HepG2 (cell line): ENCODE data around the gene DUS3L. TPM values are rescaled to one million over a fixed set of nuclear protein-coding genes. Genes with fewer than 3 reads are reported as not detected.

Experiments used
- DZIP1 ChIP-seq: sonication (generic); formaldehyde crosslinking; IDR thresholded peaks from 2 replicates; pipeline ENCODE4 v1.5.0; 2020; ENCODE audit warnings: mild to moderate bottlenecking, missing genetic modification reagents
- HNF4G ChIP-seq, 2 experiments: sonication (generic) in 1 of 2; formaldehyde crosslinking in 1 of 2; IDR thresholded peaks; 2 replicates each; pipeline versions ENCODE4 v1.4.0 to v1.6.1; 2011 to 2020; ENCODE audit warnings: borderline replicate concordance in 2 of 2, low read depth in 2 of 2, mild to moderate bottlenecking in 2 of 2, low read length in 1 of 2, missing genetic modification reagents in 1 of 2, moderate library complexity in 1 of 2
- MAF1 ChIP-seq: sonication (generic); formaldehyde crosslinking; IDR thresholded peaks from 2 replicates; pipeline ENCODE4 v1.5.0; 2020; ENCODE audit warnings: missing genetic modification reagents, borderline replicate concordance
- NFYC ChIP-seq: IDR thresholded peaks from 2 replicates; pipeline ENCODE4 v1.6.1; 2016; ENCODE audit warnings: missing genetic modification reagents, missing compliant biosample characterization
- NR0B2 ChIP-seq: sonication (generic); formaldehyde crosslinking; IDR thresholded peaks from 2 replicates; pipeline ENCODE4 v1.4.0; 2020; ENCODE audit warnings: mild to moderate bottlenecking, missing genetic modification reagents
- PHF20 ChIP-seq: sonication (generic); formaldehyde crosslinking; IDR thresholded peaks from 2 replicates; pipeline ENCODE4 v1.5.0; 2020; ENCODE audit warnings: mild to moderate bottlenecking, missing genetic modification reagents
- PRMT3 ChIP-seq: sonication (generic); formaldehyde crosslinking; IDR thresholded peaks from 2 replicates; pipeline ENCODE4 v1.8.1; 2022; ENCODE audit warnings: low read depth, mild to moderate bottlenecking, moderate library complexity, missing genetic modification reagents, borderline replicate concordance
- RBM22 ChIP-seq: fragments of 200-400 bp; formaldehyde crosslinking; optimal IDR thresholded peaks from 2 replicates; pipeline ENCODE3; 2017; ENCODE audit warnings: mild to moderate bottlenecking, low read length, moderate library complexity
- RERE ChIP-seq: IDR thresholded peaks from 2 replicates; pipeline ENCODE4 v1.6.1; 2016; ENCODE audit warnings: low read depth, missing genetic modification reagents, missing compliant biosample characterization
- RNF2 ChIP-seq: fragments of 450-650 bp; conservative IDR thresholded peaks from 2 replicates; pipeline ENCODE4 v1.6.1; 2016; ENCODE audit warnings: low read depth
- RXRA ChIP-seq: sonication (generic); formaldehyde crosslinking; IDR thresholded peaks from 2 replicates; pipeline ENCODE4 v1.5.1; 2020; ENCODE audit warnings: missing genetic modification reagents
- SMARCE1 ChIP-seq: fragments of 450-650 bp; IDR thresholded peaks from 2 replicates; pipeline ENCODE4 v1.6.1; 2017; ENCODE audit warnings: borderline replicate concordance
- ZC3H13 ChIP-seq: sonication (generic); formaldehyde crosslinking; IDR thresholded peaks from 2 replicates; pipeline ENCODE4 v1.8.1; 2023; ENCODE audit warnings: mild to moderate bottlenecking, missing genetic modification reagents, moderate library complexity
- ZFP41 ChIP-seq: sonication (generic); formaldehyde crosslinking; IDR thresholded peaks from 2 replicates; pipeline ENCODE4 v1.4.0; 2020; ENCODE audit warnings: mild to moderate bottlenecking, missing genetic modification reagents, borderline replicate concordance
- ZKSCAN1 ChIP-seq: fragments of 150-350 bp; IDR thresholded peaks from 2 replicates; pipeline ENCODE4 v1.6.1; 2014; ENCODE audit warnings: low read length
- ZNF121 ChIP-seq: sonication (generic); formaldehyde crosslinking; IDR thresholded peaks from 2 replicates; pipeline ENCODE4 v1.5.0; 2020; ENCODE audit warnings: mild to moderate bottlenecking, missing genetic modification reagents
- ZNF296 ChIP-seq: sonication (generic); formaldehyde crosslinking; conservative IDR thresholded peaks from 2 replicates; pipeline ENCODE4 v1.5.0; 2020; ENCODE audit warnings: mild to moderate bottlenecking, missing genetic modification reagents
- ZNF510 ChIP-seq: sonication (generic); formaldehyde crosslinking; IDR thresholded peaks from 2 replicates; pipeline ENCODE4 v1.4.0; 2020; ENCODE audit warnings: low read depth, mild to moderate bottlenecking, missing genetic modification reagents
- ZNF546 ChIP-seq: sonication (generic); formaldehyde crosslinking; conservative IDR thresholded peaks from 2 replicates; pipeline ENCODE4 v1.8.1; 2023; ENCODE audit warnings: mild to moderate bottlenecking, missing genetic modification reagents
- ZNF777 ChIP-seq: sonication (generic); formaldehyde crosslinking; IDR thresholded peaks from 2 replicates; pipeline ENCODE4 v1.4.0; 2020; ENCODE audit warnings: missing genetic modification reagents
- ZNF792 ChIP-seq: IDR thresholded peaks from 2 replicates; pipeline ENCODE4 v1.6.1; 2016
- polyA plus RNA-seq, 8 experiments: library from polyadenylated mRNA; depleted of rRNA in 3 of 8; stranded (reverse) in 7 of 8; unstranded in 1 of 8; fragments of >200 nt; fragmentation: Illumina TruSeq in 4 of 8; extraction: Trizol in 4 of 8; gene quantifications; 2 replicates each; pipeline versions ENCODE4 v1.2.1 to v1.2.3, GENCODE V29; 2011 to 2016; ENCODE audit warnings: low read depth in 4 of 8, missing spikeins in 1 of 8, mixed read lengths in 1 of 8; ENCODE audit not compliant: insufficient read depth in 1 of 8
- total RNA-seq, 5 experiments: library from RNA; depleted of rRNA; stranded (reverse); fragments of >200 nt; fragmentation: Illumina TruSeq; extraction: Trizol; gene quantifications; 2 replicates each; pipeline ENCODE4 v1.2.3, GENCODE V29; 2016; ENCODE audit warnings: low read depth in 1 of 5

Gene DUS3L
- total and polyA plus RNA-seq, 2 of the 13 experiments (the other 11 are each of a cell fraction or from before 2014, with no cell fraction given): 13.3 to 25.1 TPM

- TF ChIP-seq HNF4G (IDR thresholded peaks at IDR 0.05; ENCODE audit: borderline replicate concordance, low read depth, low read length) (peak; percentile 25; the same call in 1 of the 2 replicates), HNF4G (CRISPR knock-in tag; IDR thresholded peaks at IDR 0.05; ENCODE audit: borderline replicate concordance, low read depth) (no peak), RBM22 (no peak), NFYC (CRISPR knock-in tag) (no peak), PRMT3 (CRISPR knock-in tag) (no peak; the same call in 1 of the 2 replicates), ZNF510 (CRISPR knock-in tag) (0 out of 2 replicates have a peak, but pooled peaks have one; percentile 20), RERE (CRISPR knock-in tag) (no peak), NR0B2 (peak; percentile 48; the same call in 1 of the 2 replicates), ZC3H13 (0 out of 2 replicates have a peak, but pooled peaks have one; percentile 51), ZKSCAN1 (no peak), RNF2 (no peak), ZNF296 (CRISPR knock-in tag) (no peak), MAF1 (0 out of 2 replicates have a peak, but pooled peaks have one; percentile 35), ZNF792 (CRISPR knock-in tag) (peak; percentile 39; the same call in 1 of the 2 replicates), SMARCE1 (no peak), ZNF546 (no peak), DZIP1 (CRISPR knock-in tag) (no peak), PHF20 (CRISPR knock-in tag) (no peak; the same call in 1 of the 2 replicates), ZNF121 (CRISPR knock-in tag) (peak; percentile 55; the same call in 1 of the 2 replicates), RXRA (CRISPR knock-in tag) (peak; percentile 53), ZFP41 (CRISPR knock-in tag) (no peak; the same call in 1 of the 2 replicates), ZNF777 (CRISPR knock-in tag) (peak; percentile 98)
Observed at GRCh38 chr19:5803752-5804515, 13.0 kb upstream of the DUS3L start (continued).
